ENCODE results near the gene THSD4. TPM values are rescaled to one million over a fixed set of nuclear protein-coding genes. Genes with fewer than 3 reads are reported as not detected.

Gene THSD4
- total and polyA plus RNA-seq, 2 of the 4 experiments (the other 2 are of a cell fraction) = 25.5 to 31.1 TPM

DNA sequence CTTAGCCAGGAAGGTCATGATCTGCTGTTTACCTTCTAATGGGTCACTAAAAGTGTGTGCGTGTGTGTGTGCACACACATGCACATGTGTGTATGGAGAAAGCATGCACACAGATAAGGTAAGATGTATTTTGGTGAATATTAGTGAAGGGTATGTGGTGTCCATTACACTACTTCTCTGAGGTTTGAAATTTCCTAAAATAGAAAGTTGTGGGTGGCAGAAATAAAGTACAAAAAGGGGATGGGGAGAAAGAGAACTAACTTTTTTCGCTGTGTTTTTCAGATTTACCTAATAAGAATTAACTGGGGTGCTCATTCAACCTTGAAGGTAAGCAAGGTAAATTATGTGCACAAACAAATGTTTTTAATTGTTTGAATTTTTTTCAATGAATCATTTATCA lies 670.7 kb downstream of the THSD4 start:
- peaks cover 4% of the 10 kb centered on the region; the same call in 1 of the 2 replicates for H4K20me1 ChIP-seq (ENCODE audit: insufficient read depth, low read length)
- no peak overlapping the region for H3K56ac ChIP-seq (ENCODE audit: extremely low read depth, insufficient read depth, low read length)
- in situ Hi-C loops (cut with MboI; ENCODE audit: low sequenced_read_pairs) = no loop called here
- no peak overlapping the region for H4K91ac ChIP-seq (ENCODE audit: insufficient read depth, low read depth, low read length)
- peaks cover 9% of the 10 kb centered on the region; the same call in 1 of the 2 replicates for H3K4me1 ChIP-seq (ENCODE audit: control insufficient read depth, insufficient read depth, low read length)
- ChIA-PET POLR2A (ENCODE audit: unreplicated experiment) (no interaction called here), CTCF (no interaction called here)
- H4K8ac ChIP-seq (ENCODE audit: low read depth in 2 of 2, low read length in 2 of 2) = no peak overlapping the region
- intact Hi-C loops (cut with micrococcal nuclease) = no loop called here
- TF ChIP-seq CEBPB (IDR thresholded peaks at IDR 0.05; ENCODE audit: low read depth, low read length) (no peak), MAZ (IDR thresholded peaks at IDR 0.05; ENCODE audit: borderline replicate concordance, low read depth, low read length) (no peak), NFE2L2 (IDR thresholded peaks at IDR 0.05; ENCODE audit: low read depth, low read length) (no peak), RCOR1 (IDR thresholded peaks at IDR 0.05; ENCODE audit: insufficient replicate concordance, low read length) (no peak), RFX5 (IDR thresholded peaks at IDR 0.05; ENCODE audit: low read depth, low read length) (no peak), BHLHE40 (IDR thresholded peaks at IDR 0.05; ENCODE audit: low read depth, low read length) (no peak), RAD21 (IDR thresholded peaks at IDR 0.05; ENCODE audit: low read length) (no peak), MAFK (IDR thresholded peaks at IDR 0.05; ENCODE audit: low read depth, low read length) (no peak), CHD1 (IDR thresholded peaks at IDR 0.05; ENCODE audit: low read depth, low read length) (no peak), POLR2A (IDR thresholded peaks at IDR 0.05; ENCODE audit: low read depth, low read length) (no peak), SMC3 (IDR thresholded peaks at IDR 0.05; ENCODE audit: low read depth, low read length) (no peak), FOS (IDR thresholded peaks at IDR 0.05; ENCODE audit: low read depth, low read length) (no peak), MXI1 (IDR thresholded peaks at IDR 0.05; ENCODE audit: borderline replicate concordance, low read depth, low read length) (no peak)
- TF ChIP-seq, protein P1, sequence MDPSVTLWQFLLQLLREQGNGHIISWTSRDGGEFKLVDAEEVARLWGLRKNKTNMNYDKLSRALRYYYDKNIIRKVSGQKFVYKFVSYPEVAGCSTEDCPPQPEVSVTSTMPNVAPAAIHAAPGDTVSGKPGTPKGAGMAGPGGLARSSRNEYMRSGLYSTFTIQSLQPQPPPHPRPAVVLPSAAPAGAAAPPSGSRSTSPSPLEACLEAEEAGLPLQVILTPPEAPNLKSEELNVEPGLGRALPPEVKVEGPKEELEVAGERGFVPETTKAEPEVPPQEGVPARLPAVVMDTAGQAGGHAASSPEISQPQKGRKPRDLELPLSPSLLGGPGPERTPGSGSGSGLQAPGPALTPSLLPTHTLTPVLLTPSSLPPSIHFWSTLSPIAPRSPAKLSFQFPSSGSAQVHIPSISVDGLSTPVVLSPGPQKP (IDR thresholded peaks at IDR 0.05; ENCODE audit: borderline replicate concordance, low read depth, low read length) = no peak
- TF ChIP-seq, protein P2, sequence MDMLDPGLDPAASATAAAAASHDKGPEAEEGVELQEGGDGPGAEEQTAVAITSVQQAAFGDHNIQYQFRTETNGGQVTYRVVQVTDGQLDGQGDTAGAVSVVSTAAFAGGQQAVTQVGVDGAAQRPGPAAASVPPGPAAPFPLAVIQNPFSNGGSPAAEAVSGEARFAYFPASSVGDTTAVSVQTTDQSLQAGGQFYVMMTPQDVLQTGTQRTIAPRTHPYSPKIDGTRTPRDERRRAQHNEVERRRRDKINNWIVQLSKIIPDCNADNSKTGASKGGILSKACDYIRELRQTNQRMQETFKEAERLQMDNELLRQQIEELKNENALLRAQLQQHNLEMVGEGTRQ (IDR thresholded peaks at IDR 0.05; ENCODE audit: low read depth, low read length) = no peak
- H2BK20ac ChIP-seq (ENCODE audit: low read depth, low read length) = no peak overlapping the region
- BruUV-seq (replicated peaks) = no TSS peak
- no peak overlapping the region for H4K5ac ChIP-seq (ENCODE audit: low read depth, low read length)
- DNase-seq (no peak), ATAC-seq (ENCODE audit: low read depth) (no peak)
- no peaks in the 10 kb centered on the region for H3K27me3 ChIP-seq (ENCODE audit: control insufficient read depth, insufficient read depth, low read length)
- H3K14ac ChIP-seq (replicated peaks; ENCODE audit: low read depth, low read length) = no peak overlapping the region
- peaks cover 15% of the 10 kb centered on the region for H3K9me1 ChIP-seq (ENCODE audit: insufficient read depth, low read length)
- no peak overlapping the region for H2BK5ac ChIP-seq (ENCODE audit: low read depth, low read length, poor library complexity, severe bottlenecking)
- no peak overlapping the region for H3K4me2 ChIP-seq (ENCODE audit: low read depth, low read length)
- no peak overlapping the region for H3K4ac ChIP-seq (ENCODE audit: low read depth, low read length)
- H2BK120ac ChIP-seq (ENCODE audit: low read depth, low read length) = no peak overlapping the region
- H3K79me1 ChIP-seq (ENCODE audit: low read depth in 1 of 2, low read length in 2 of 2) = no peaks in the 10 kb centered on the region
- no peak overlapping the region for H3K4me3 ChIP-seq (ENCODE audit: insufficient read depth, low read depth, low read length)
- no peak overlapping the region for H3K18ac ChIP-seq (ENCODE audit: low read depth, low read length)
- H2BK15ac ChIP-seq (ENCODE audit: low read depth, low read length) = no peak overlapping the region
- WGBS, 2 experiments (ENCODE audit: extremely low coverage in 2 of 2, insufficient read length in 1 of 2) = no CpG with 5 or more reads among the region's 2 CpGs
- no peak overlapping the region for H2AK9ac ChIP-seq (replicated peaks; ENCODE audit: low read depth, low read length, poor library complexity)
- no peaks in the 10 kb centered on the region for H3K36me3 ChIP-seq (ENCODE audit: control insufficient read depth, insufficient read depth, low read length)
- no peak overlapping the region for H3K27ac ChIP-seq (ENCODE audit: insufficient read depth, low read length)
- H2AK5ac ChIP-seq (ENCODE audit: low read depth, low read length) = no peak overlapping the region
- H3K9ac ChIP-seq (ENCODE audit: low read depth, low read length) = no peak overlapping the region
- no peaks in the 10 kb centered on the region for H3K9me3 ChIP-seq (ENCODE audit: control insufficient read depth, insufficient read depth, low read length)
- no peak overlapping the region for H2AFZ ChIP-seq (replicated peaks; ENCODE audit: low read length, poor library complexity)
- dilution Hi-C loops (cut with HindIII; ENCODE audit: low sequenced_read_pairs, unreplicated experiment) = no loop called here
- no peak overlapping the region for H3K23ac ChIP-seq (ENCODE audit: low read depth, low read length)

All from IMR-90 (cell line).